ENCODE results near the gene STON2.

GRCh38 chr14:81433378-81433777, 33.3 kb upstream of the STON2 start:
- no peak for TF ChIP-seq POLR2A (IDR thresholded peaks at IDR 0.05; ENCODE audit: low read depth, low read length)
- no peak for TF ChIP-seq POLR2AphosphoS5 (IDR thresholded peaks at IDR 0.05; ENCODE audit: low read depth, low read length)
- no peak for TF ChIP-seq TAF1 (IDR thresholded peaks at IDR 0.05; ENCODE audit: borderline replicate concordance, low read depth, low read length)

All from GM12892 (cell line).